Erythroblast (primary cell): ENCODE results near the gene MSANTD4.

Source experiments
- GATA1 ChIP-seq: IDR thresholded peaks from 2 replicates; pipeline ENCODE4 v1.6.1; 2011; ENCODE audit warnings: low read depth, mild to moderate bottlenecking, control low read depth, low read length, moderate library complexity
- POLR2A ChIP-seq: IDR thresholded peaks from 2 replicates; pipeline ENCODE4 v1.6.1; 2011; ENCODE audit warnings: mild to moderate bottlenecking, low read length

GRCh38 chr11:105969756-105970155 is 52.3 kb downstream of the MSANTD4 start:
- TF ChIP-seq POLR2A, result no peak
- TF ChIP-seq GATA1, result no peak
